GM23338 (cell line): ENCODE data around the gene FIGN. TPM values are rescaled to one million over a fixed set of nuclear protein-coding genes. Genes with fewer than 3 reads are reported as not detected.

ENCODE experiments used
- ATAC-seq: fragments of 200-7000 bp; cut with Tn5 transposase; 3 replicates; pipeline ENCODE4 v1.9.1; 2020
- DNase-seq: peaks from one replicate; pipeline ENCODE4 v3.0.0-alpha.2; 2015; ENCODE audit warnings: low spot score
- H2AFZ ChIP-seq: fragments of 200-600 bp; sonication (generic); 2 replicates; pipeline ENCODE4 v1.8.0; 2016; ENCODE audit warnings: antibody characterized with exemption, mild to moderate bottlenecking, moderate library complexity
- H3F3A ChIP-seq: fragments of 200-600 bp; sonication (generic); replicated peaks from 2 replicates; pipeline ENCODE4 v1.8.0; 2017; ENCODE audit warnings: antibody characterized with exemption, mixed run types, low read depth
- H3K27ac ChIP-seq: fragments of 200-600 bp; sonication (generic); 2 replicates; pipeline ENCODE4 v1.6.1; 2016; ENCODE audit warnings: low read depth
- H3K27me3 ChIP-seq: fragments of 200-600 bp; sonication (generic); 2 replicates; pipeline ENCODE4 v1.8.0; 2016; ENCODE audit warnings: mild to moderate bottlenecking, mixed run types, moderate library complexity; ENCODE audit not compliant: insufficient read depth
- H3K36me3 ChIP-seq: fragments of 200-600 bp; sonication (generic); 2 replicates; pipeline ENCODE4 v1.8.0; 2016; ENCODE audit warnings: mild to moderate bottlenecking; ENCODE audit not compliant: insufficient read depth
- H3K4me1 ChIP-seq: fragments of 200-600 bp; sonication (generic); 2 replicates; pipeline ENCODE4 v1.8.0; 2016; ENCODE audit warnings: mild to moderate bottlenecking, moderate library complexity; ENCODE audit not compliant: insufficient read depth
- H3K4me2 ChIP-seq: fragments of 200-600 bp; sonication (generic); 2 replicates; pipeline ENCODE4 v1.7.1; 2017; ENCODE audit warnings: mixed run types
- H3K4me3 ChIP-seq: fragments of 200-600 bp; sonication (generic); 2 replicates; pipeline ENCODE4 v1.6.1; 2016; ENCODE audit warnings: mixed run types
- H3K79me2 ChIP-seq: fragments of 200-600 bp; sonication (generic); replicated peaks from 2 replicates; pipeline ENCODE4 v1.8.0; 2017; ENCODE audit warnings: mild to moderate bottlenecking; ENCODE audit not compliant: insufficient read depth
- H3K9me2 ChIP-seq: fragments of 200-600 bp; sonication (generic); 2 replicates; pipeline ENCODE4 v1.8.0; 2017; ENCODE audit not compliant: insufficient read depth
- H4K20me1 ChIP-seq: fragments of 200-600 bp; sonication (generic); replicated peaks from 2 replicates; pipeline ENCODE4 v1.8.0; 2017; ENCODE audit warnings: mild to moderate bottlenecking; ENCODE audit not compliant: insufficient read depth
- H3K27ac Mint-ChIP-seq: 2 replicates; pipeline ENCODE4 v1.8.0; 2020; ENCODE audit warnings: inconsistent platforms, mild to moderate bottlenecking, moderate library complexity, mixed read lengths
- H3K27me3 Mint-ChIP-seq: 3 replicates; pipeline ENCODE4 v1.8.0; 2022; ENCODE audit warnings: low read depth, mild to moderate bottlenecking, moderate library complexity, mixed read lengths, inconsistent platforms; ENCODE audit not compliant: insufficient read depth, poor library complexity
- H3K36me3 Mint-ChIP-seq: 3 replicates; pipeline ENCODE4 v1.8.0; 2021; ENCODE audit warnings: low read depth, mild to moderate bottlenecking, inconsistent platforms, moderate library complexity, mixed read lengths
- H3K4me1 Mint-ChIP-seq: 3 replicates; pipeline ENCODE4 v1.8.0; 2020; ENCODE audit warnings: mild to moderate bottlenecking, inconsistent platforms, mixed read lengths
- H3K4me3 Mint-ChIP-seq: 3 replicates; pipeline ENCODE4 v1.8.0; 2021; ENCODE audit warnings: moderate library complexity, mild to moderate bottlenecking, inconsistent platforms, mixed read lengths
- H3K9me3 Mint-ChIP-seq: 3 replicates; pipeline ENCODE4 v1.8.0; 2020; ENCODE audit warnings: moderate library complexity, mild to moderate bottlenecking, inconsistent platforms, mixed read lengths
- CREB1 ChIP-seq: fragments of 250-450 bp; sonication (Bioruptor Pico); IDR thresholded peaks from 2 replicates; pipeline ENCODE4 v1.5.0; 2020; ENCODE audit warnings: low read depth, mild to moderate bottlenecking, moderate library complexity
- EZH2 ChIP-seq: fragments of 200-600 bp; sonication (generic); IDR thresholded peaks from one replicate; pipeline ENCODE4 v1.8.0; 2017; ENCODE audit warnings: antibody characterized with exemption, mild to moderate bottlenecking, low read depth; ENCODE audit not compliant: unreplicated experiment
- EZH2phosphoT487 ChIP-seq: fragments of 200-600 bp; sonication (generic); IDR thresholded peaks from one replicate; pipeline ENCODE4 v1.8.1; 2018; ENCODE audit warnings: antibody characterized with exemption; ENCODE audit not compliant: unreplicated experiment
- JUNB ChIP-seq: IDR thresholded peaks from one replicate; pipeline ENCODE4 v1.6.1; 2016; ENCODE audit warnings: antibody characterized with exemption; ENCODE audit not compliant: unreplicated experiment
- NANOG ChIP-seq: IDR thresholded peaks from 2 replicates; pipeline ENCODE4 v1.6.1; 2016; ENCODE audit warnings: antibody characterized with exemption, borderline replicate concordance
- POLR2AphosphoS5 ChIP-seq: IDR thresholded peaks from 2 replicates; pipeline ENCODE4 v1.6.1; 2016; ENCODE audit warnings: antibody characterized with exemption, low read depth
- STAT1 ChIP-seq: IDR thresholded peaks from one replicate; pipeline ENCODE4 v1.6.1; 2016; ENCODE audit warnings: antibody characterized with exemption; ENCODE audit not compliant: unreplicated experiment
- ZNF114 ChIP-seq: fragments of 250-450 bp; sonication (Bioruptor Pico); IDR thresholded peaks from 2 replicates; pipeline ENCODE4 v1.5.0; 2020; ENCODE audit warnings: mild to moderate bottlenecking, moderate library complexity
- ZNF331 ChIP-seq: fragments of 250-450 bp; sonication (Bioruptor Pico); IDR thresholded peaks from 2 replicates; pipeline ENCODE4 v1.5.0; 2020; ENCODE audit warnings: low read depth, mild to moderate bottlenecking, moderate library complexity
- polyA plus RNA-seq: library from polyadenylated mRNA; unstranded; fragments of >200 nt; fragmentation: Nextera tagmentation; extraction: Ambion mirVana; gene quantifications from 2 replicates; pipeline ENCODE4 v1.2.1, GENCODE V29; 2016
- total RNA-seq: library from RNA; depleted of rRNA; stranded (reverse); fragments of >200 nt; shearing (Covaris generic); gene quantifications from 2 replicates; pipeline ENCODE4 v1.2.3, GENCODE V29; 2014
- TF ChIP-seq, protein P1 (sequence below): fragments of 250-450 bp; sonication (Bioruptor Pico); IDR thresholded peaks from 2 replicates; pipeline ENCODE4 v1.5.0; 2020; ENCODE audit warnings: mild to moderate bottlenecking, moderate library complexity
- TF ChIP-seq, protein P2 (sequence below): IDR thresholded peaks from 2 replicates; pipeline ENCODE4 v1.6.1; 2016; ENCODE audit warnings: antibody characterized with exemption
- TF ChIP-seq, protein P3 (sequence below), 2 experiments: fragments of 200-600 bp in 1 of 2; sonication (generic) in 1 of 2; conservative IDR thresholded peaks; 2 replicates each; pipeline versions ENCODE4 v1.5.1 to v1.6.1; 2016 to 2017; ENCODE audit warnings: antibody characterized with exemption in 2 of 2, low read depth in 2 of 2, mild to moderate bottlenecking in 2 of 2, moderate library complexity in 1 of 2
- TF ChIP-seq, protein P4 (sequence below): IDR thresholded peaks from one replicate; pipeline ENCODE4 v1.6.1; 2018; ENCODE audit warnings: antibody characterized with exemption; ENCODE audit not compliant: unreplicated experiment

FIGN gene
- total and polyA plus RNA-seq, 2 experiments from 2014 or later = 17.2 to 23.6 TPM

DNA sequence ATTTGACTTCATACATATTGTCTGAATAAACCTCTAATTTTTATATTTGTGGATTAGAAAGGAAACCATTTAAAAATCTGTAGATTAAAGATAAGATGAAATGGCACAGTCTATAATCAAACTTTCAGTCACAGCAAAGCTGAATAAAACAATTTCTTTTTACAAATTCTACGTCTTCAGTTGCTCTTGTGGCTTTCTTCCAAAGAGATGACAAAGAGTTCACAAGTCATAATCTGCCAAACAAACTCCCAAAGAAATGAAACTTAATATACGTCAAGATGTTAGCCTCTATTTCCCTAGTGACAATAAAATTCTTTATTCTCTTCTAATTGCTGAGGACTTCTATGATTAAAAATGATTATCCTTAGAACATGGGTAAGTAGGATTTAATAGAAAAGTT lies 66.3 kb downstream of the FIGN start:
- H3K27ac Mint-ChIP-seq = no peak overlapping the region
- Histone ChIP-seq H4K20me1 (peaks cover 5% of the 10 kb centered on the region; the same call in 1 of the 2 replicates), H3K79me2 (peaks cover 9% of the 10 kb centered on the region; the same call in 1 of the 2 replicates), H3K9me2 (no peaks in the 10 kb centered on the region), H3F3A (no peaks in the 10 kb centered on the region), H3K27ac (no peak overlapping the region), H3K27me3 (no peaks in the 10 kb centered on the region), H3K4me3 (no peak overlapping the region), H2AFZ (no peak overlapping the region), H3K4me2 (no peak overlapping the region), H3K4me1 (no peaks in the 10 kb centered on the region), H3K36me3 (no peaks in the 10 kb centered on the region)
- H3K4me1 Mint-ChIP-seq = peaks cover 22% of the 10 kb centered on the region; the same call in 2 of the 3 replicates
- H3K27me3 Mint-ChIP-seq = no peaks in the 10 kb centered on the region
- TF ChIP-seq, protein P1, sequence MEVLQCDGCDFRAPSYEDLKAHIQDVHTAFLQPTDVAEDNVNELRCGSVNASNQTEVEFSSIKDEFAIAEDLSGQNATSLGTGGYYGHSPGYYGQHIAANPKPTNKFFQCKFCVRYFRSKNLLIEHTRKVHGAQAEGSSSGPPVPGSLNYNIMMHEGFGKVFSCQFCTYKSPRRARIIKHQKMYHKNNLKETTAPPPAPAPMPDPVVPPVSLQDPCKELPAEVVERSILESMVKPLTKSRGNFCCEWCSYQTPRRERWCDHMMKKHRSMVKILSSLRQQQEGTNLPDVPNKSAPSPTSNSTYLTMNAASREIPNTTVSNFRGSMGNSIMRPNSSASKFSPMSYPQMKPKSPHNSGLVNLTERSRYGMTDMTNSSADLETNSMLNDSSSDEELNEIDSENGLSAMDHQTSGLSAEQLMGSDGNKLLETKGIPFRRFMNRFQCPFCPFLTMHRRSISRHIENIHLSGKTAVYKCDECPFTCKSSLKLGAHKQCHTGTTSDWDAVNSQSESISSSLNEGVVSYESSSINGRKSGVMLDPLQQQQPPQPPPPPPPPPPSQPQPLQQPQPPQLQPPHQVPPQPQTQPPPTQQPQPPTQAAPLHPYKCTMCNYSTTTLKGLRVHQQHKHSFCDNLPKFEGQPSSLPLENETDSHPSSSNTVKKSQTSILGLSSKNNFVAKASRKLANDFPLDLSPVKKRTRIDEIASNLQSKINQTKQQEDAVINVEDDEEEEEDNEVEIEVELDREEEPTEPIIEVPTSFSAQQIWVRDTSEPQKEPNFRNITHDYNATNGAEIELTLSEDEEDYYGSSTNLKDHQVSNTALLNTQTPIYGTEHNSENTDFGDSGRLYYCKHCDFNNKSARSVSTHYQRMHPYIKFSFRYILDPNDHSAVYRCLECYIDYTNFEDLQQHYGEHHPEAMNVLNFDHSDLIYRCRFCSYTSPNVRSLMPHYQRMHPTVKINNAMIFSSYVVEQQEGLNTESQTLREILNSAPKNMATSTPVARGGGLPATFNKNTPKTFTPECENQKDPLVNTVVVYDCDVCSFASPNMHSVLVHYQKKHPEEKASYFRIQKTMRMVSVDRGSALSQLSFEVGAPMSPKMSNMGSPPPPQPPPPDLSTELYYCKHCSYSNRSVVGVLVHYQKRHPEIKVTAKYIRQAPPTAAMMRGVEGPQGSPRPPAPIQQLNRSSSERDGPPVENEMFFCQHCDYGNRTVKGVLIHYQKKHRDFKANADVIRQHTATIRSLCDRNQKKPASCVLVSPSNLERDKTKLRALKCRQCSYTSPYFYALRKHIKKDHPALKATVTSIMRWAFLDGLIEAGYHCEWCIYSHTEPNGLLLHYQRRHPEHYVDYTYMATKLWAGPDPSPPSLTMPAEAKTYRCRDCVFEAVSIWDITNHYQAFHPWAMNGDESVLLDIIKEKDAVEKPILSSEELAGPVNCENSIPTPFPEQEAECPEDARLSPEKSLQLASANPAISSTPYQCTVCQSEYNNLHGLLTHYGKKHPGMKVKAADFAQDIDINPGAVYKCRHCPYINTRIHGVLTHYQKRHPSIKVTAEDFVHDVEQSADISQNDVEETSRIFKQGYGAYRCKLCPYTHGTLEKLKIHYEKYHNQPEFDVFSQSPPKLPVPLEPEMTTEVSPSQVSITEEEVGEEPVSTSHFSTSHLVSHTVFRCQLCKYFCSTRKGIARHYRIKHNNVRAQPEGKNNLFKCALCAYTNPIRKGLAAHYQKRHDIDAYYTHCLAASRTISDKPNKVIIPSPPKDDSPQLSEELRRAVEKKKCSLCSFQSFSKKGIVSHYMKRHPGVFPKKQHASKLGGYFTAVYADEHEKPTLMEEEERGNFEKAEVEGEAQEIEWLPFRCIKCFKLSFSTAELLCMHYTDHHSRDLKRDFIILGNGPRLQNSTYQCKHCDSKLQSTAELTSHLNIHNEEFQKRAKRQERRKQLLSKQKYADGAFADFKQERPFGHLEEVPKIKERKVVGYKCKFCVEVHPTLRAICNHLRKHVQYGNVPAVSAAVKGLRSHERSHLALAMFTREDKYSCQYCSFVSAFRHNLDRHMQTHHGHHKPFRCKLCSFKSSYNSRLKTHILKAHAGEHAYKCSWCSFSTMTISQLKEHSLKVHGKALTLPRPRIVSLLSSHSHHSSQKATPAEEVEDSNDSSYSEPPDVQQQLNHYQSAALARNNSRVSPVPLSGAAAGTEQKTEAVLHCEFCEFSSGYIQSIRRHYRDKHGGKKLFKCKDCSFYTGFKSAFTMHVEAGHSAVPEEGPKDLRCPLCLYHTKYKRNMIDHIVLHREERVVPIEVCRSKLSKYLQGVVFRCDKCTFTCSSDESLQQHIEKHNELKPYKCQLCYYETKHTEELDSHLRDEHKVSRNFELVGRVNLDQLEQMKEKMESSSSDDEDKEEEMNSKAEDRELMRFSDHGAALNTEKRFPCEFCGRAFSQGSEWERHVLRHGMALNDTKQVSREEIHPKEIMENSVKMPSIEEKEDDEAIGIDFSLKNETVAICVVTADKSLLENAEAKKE (CRISPR knock-in tag) = no peak
- TF ChIP-seq ZNF114 (no peak), EZH2 (no peak), EZH2phosphoT487 (no peak), STAT1 (no peak), JUNB (no peak), ZNF331 (CRISPR knock-in tag) (no peak), CREB1 (CRISPR knock-in tag) (no peak), POLR2AphosphoS5 (no peak), NANOG (no peak)
- TF ChIP-seq, protein P2, sequence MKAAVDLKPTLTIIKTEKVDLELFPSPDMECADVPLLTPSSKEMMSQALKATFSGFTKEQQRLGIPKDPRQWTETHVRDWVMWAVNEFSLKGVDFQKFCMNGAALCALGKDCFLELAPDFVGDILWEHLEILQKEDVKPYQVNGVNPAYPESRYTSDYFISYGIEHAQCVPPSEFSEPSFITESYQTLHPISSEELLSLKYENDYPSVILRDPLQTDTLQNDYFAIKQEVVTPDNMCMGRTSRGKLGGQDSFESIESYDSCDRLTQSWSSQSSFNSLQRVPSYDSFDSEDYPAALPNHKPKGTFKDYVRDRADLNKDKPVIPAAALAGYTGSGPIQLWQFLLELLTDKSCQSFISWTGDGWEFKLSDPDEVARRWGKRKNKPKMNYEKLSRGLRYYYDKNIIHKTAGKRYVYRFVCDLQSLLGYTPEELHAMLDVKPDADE = no peak
- TF ChIP-seq, protein P3, sequence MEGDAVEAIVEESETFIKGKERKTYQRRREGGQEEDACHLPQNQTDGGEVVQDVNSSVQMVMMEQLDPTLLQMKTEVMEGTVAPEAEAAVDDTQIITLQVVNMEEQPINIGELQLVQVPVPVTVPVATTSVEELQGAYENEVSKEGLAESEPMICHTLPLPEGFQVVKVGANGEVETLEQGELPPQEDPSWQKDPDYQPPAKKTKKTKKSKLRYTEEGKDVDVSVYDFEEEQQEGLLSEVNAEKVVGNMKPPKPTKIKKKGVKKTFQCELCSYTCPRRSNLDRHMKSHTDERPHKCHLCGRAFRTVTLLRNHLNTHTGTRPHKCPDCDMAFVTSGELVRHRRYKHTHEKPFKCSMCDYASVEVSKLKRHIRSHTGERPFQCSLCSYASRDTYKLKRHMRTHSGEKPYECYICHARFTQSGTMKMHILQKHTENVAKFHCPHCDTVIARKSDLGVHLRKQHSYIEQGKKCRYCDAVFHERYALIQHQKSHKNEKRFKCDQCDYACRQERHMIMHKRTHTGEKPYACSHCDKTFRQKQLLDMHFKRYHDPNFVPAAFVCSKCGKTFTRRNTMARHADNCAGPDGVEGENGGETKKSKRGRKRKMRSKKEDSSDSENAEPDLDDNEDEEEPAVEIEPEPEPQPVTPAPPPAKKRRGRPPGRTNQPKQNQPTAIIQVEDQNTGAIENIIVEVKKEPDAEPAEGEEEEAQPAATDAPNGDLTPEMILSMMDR (conservative IDR thresholded peaks at IDR 0.05; ENCODE audit: low read depth in 2 of 2) = no peak
- TF ChIP-seq, protein P4, sequence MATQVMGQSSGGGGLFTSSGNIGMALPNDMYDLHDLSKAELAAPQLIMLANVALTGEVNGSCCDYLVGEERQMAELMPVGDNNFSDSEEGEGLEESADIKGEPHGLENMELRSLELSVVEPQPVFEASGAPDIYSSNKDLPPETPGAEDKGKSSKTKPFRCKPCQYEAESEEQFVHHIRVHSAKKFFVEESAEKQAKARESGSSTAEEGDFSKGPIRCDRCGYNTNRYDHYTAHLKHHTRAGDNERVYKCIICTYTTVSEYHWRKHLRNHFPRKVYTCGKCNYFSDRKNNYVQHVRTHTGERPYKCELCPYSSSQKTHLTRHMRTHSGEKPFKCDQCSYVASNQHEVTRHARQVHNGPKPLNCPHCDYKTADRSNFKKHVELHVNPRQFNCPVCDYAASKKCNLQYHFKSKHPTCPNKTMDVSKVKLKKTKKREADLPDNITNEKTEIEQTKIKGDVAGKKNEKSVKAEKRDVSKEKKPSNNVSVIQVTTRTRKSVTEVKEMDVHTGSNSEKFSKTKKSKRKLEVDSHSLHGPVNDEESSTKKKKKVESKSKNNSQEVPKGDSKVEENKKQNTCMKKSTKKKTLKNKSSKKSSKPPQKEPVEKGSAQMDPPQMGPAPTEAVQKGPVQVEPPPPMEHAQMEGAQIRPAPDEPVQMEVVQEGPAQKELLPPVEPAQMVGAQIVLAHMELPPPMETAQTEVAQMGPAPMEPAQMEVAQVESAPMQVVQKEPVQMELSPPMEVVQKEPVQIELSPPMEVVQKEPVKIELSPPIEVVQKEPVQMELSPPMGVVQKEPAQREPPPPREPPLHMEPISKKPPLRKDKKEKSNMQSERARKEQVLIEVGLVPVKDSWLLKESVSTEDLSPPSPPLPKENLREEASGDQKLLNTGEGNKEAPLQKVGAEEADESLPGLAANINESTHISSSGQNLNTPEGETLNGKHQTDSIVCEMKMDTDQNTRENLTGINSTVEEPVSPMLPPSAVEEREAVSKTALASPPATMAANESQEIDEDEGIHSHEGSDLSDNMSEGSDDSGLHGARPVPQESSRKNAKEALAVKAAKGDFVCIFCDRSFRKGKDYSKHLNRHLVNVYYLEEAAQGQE = no peak
- no peak overlapping the region for H3K4me3 Mint-ChIP-seq
- H3K9me3 Mint-ChIP-seq = no peaks in the 10 kb centered on the region
- no peak for ATAC-seq
- no peaks in the 10 kb centered on the region; the same call in 2 of the 3 replicates for H3K36me3 Mint-ChIP-seq
- no peak for DNase-seq
